Amygdala (tissue), 56 donors: ENCODE measurements around the gene CCDC91.
"Not testable (repeated sequence)": the region's sequence is repeated elsewhere in the genome, so short reads cannot be mapped to it uniquely, and the experiment has no call there.

ENCODE experiments used
- DNase-seq, 56 donors: peaks; one replicate each; lab custom pipeline; 2025; lab: John Stamatoyannopoulos, UW

Gene CCDC91

DNA sequence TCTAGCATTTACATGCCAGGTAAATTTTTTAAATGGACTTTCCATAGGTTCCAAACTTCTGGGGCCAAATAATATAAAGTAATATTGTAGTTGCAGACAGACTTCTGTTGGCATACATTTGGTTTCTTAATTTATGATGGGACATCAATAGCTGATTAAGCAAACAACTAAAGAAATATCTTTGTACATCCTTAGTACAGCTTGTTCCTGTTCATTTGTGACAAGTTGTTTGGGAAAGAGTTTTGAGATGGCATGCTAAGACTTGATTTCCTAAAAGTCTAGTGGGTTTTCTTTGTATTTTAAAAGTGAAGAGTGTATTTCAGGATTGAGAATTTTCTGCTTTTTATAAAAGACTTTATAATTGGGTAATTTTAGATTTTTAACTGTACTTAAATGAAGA, 41.0 kb downstream of the CCDC91 start:
- DNase-seq: no peak

DNA sequence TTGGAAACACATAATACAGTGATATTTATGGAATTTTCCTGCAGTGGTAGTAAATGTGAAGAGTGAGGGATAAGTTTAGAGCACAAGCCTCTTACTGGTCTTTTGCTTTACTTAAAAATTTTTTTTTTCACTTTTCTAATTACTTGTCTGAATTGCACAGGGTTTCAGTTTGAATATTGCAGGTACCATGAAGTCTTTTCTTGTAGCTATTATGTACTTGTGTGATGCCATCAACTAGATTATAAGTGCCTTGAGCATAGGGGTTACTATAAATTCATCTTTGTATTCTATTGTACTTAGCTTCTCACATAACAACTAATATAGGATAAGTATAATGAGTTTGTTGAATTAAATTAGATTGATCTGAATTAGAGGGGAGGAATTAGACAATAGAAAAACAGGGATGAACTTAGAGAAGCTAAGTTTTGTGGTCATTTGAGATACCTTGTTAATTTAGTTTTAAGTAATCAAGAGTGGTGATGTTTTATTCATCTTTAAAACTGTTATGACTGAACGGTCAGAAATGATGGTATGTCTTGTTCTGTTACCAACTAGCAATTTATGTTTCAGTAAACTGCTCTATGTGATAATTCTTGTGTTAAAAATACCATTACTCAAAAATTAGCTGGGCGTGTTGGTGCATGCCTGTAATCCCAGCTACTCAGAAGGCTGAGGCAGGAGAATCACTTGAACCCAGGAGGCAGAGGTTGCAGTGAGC, 42.1 kb downstream of the CCDC91 start:
- no peak for DNase-seq

DNA sequence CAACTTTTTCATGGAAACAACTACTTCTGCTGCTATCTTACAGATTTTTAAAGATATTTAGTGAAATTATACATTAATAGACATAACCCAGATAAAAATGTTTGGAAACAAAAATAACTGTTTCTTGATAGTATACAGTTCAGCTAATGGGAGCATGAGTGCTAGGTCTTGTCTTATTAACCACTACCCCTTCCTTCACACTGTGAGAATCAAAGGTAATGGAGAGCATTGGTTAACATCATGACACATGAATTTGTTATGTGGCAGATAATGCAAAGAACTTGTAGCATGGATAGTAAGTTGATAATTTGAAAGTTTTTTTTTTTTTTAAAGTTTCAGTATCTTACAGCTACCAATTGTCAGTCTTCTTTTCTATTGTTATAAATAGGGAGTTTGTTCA, 44.2 kb downstream of the CCDC91 start:
- no peak for DNase-seq

DNA sequence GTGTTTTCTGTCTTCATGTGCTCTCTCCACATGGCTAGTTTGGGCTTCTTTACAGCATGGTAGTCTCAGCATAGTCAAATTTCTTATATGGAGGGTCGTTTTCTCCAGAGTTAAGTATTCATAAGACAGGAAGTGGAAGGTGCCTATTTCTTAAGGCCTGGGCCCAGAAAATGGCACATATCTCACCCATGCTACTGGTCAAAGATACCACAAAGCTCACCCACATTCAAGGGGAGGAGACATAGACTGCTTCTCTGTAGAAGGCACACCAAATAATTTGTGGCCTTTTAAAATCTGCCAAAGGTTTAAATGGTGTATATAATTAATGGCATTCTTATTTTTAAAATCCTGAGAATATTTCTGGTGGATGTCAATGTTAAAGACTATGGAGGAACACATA, 44.8 kb downstream of the CCDC91 start:
- DNase-seq: no peak

DNA sequence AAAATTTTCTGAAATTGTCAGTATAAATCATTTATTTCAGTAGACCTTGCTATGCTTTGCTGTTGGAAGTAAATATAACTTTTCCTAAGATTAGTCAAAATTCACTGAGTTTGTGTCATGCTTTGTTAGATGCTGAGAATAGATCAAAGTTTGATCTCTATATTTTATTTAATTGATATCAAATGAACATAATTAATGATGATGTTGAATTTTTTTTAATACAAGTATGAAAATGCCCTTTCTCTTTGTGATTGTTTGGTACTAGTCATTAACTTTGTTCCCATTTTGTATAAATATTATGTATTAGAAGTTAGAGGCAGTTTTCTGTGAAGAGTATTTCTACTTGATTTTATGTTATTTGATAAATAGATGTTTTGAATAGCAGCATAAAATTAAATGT, 45.7 kb downstream of the CCDC91 start:
- no peak for DNase-seq

DNA sequence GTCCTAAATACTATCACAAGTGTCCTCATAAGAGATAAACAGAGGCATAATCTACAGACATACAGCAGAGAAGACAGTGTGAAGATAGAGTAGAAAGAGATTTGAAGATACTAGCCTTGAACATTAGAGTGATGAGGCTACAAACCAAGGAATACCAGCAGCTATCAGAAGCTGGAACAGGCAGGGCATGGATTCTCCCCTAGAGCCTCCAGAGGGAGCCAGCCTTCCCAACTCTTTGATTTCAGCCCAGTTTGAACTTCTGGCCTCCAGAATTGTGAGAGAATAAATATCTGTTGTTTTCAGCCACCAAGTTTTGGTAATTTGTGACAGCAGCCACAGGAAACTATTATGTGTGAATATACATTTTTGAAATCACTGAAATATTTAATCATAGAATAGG, 47.2 kb downstream of the CCDC91 start:
- DNase-seq: no peak

DNA sequence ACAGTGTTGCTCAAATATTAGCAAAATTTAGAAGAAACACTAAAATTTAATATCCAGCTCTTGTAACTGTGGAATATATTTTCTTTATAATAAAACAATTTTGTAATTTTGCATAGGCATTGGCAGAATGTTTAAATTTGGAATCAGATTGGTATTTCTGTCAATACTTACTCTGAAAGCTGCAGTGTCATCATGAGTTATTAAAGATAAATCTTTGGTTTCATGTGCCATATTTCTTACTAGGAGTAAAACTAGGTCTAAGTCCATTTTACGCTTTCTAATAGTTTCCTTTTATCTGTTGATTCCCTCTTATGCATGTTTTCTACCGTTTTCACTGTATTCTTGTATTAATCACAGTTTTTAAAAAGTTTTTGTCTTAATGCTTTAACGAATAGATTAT, 49.7 kb downstream of the CCDC91 start:
- no peak for DNase-seq

DNA sequence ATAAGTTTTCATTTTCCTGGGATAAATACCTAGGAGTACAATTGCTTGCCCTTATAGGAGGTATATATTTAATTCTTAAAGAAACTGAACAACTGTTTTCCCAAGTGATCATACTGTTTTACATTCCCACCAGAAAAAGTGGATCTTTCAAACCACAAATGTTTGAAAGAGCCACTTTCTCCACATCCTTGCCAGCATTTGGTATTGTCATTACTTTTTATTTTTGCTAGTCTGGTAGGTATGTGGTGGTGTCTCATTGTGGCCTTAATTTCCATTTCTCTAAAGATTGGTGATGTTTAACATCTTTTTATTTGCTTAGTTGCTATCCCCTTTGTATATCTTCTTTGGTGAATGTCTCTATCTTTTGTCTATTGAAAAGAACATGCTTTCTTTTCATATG, 50.6 kb downstream of the CCDC91 start:
- DNase-seq: no peak

DNA sequence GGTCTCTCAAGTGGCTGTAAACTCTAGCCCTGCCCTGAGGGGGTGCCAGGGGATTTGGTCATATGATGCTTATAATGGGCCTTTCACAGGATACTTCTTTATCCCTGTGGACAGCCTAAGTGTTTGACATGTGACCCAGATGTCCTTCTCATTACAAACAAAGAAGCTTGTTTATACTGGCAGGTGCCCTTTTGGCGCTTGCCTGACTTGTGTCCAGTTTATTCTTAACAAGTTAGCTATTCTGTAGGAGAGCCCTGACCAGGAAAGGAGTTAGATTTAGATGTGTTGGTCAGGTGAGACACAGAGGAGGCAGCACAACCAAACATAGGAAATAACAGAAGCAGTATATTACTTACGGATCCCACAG, 51.9 kb downstream of the CCDC91 start:
- no peak for DNase-seq

DNA sequence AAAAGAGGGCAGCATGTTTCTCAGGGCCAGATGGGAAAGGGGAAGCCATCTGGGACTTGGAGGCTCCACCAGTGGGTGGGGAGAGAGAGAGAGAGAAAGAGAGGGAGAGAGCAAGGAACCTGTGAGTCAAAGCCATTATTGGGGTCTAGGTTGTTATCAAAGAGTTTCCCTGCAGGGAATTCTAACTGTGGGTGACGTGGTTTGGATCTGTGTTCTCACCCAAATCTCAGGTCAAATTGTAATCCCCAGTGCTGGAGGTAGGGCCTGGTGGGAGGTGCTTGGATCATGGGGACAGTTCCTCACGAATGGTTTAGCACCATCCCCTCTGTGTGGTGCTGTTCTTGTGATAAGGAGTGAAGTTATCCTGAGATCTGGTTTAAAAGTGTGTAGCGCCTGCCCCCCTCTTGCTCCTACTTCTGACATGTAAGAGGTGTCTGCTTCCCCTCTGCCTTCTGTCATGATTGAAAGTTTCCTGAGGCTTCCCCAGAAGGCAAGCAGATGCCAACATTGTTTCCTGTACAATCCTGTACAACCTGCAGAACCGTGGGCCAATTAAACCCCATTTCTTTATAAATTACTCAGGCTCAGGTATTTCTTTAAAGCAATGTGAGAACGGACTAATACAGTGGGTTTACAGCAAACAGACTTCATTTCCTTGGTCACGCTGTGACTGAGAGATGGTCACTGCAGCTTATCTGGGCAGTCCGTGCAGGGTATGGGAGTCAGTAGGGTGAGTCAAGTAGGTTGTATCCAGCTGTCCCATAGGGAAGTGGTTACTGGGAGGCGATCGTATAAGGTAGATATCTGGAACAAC, 52.4 kb downstream of the CCDC91 start:
- no peak for DNase-seq

DNA sequence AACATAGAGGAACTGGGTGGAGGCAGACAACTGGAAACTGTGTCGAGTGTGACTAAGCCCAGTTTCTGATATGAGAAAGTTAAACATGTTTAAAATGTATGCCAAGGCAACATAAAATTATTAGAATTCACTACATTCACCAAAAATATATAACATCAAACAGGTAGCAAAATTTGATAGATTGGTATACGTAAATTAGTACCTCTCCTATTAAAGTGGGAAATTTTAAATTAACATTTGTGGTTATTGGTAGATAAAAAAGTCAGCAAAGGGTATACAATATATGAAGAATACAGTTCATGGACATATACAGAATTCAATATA, 53.0 kb downstream of the CCDC91 start:
- no peak for DNase-seq

DNA sequence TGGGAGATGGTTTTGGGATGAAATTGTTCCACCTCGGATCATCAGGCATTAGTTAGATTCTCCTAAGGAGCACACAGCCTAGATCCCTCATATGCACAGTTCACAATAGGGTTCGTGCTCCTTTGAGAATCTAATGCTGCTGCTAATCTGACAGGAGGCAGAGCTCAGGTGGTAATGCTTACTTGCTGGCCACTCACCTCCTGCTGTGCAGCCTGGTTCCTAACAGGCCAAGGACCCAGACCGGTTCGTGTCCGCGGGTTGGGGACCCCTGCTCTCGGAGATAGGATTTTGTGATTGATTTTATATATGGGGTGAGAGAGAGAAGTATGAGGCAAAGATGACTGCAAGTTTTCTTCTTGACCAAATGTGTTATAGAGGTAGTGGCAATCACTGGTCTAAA, 57.5 kb downstream of the CCDC91 start:
- no peak for DNase-seq

DNA sequence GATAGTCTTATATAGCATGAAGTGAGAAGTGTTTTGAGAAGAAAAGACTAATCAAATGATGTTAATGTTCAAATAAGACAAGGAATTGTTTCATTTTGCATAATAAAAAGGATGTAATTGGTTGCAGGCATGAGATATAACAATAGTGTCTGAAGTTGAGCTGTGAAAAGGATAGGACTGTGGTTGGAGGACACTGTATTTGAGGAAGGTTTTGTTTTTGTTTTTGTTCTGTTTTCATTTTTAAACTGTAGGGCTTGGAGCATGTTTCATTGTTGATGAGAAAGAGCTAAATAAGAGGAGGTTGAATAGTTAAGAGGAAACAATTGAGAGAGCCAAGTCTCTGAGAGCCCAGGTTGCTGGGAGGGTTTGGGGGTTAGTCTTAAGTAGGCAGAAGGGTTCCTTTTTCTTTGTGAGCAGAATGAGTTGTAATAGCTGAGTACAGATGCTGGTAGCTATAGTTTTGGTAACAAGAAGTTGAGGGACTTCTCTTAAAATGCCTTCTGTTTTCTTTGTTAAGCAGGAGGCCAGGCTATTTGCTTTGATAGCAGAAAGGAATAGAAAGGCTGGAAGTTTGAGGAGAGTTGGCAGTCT, 58.4 kb downstream of the CCDC91 start:
- no peak for DNase-seq

DNA sequence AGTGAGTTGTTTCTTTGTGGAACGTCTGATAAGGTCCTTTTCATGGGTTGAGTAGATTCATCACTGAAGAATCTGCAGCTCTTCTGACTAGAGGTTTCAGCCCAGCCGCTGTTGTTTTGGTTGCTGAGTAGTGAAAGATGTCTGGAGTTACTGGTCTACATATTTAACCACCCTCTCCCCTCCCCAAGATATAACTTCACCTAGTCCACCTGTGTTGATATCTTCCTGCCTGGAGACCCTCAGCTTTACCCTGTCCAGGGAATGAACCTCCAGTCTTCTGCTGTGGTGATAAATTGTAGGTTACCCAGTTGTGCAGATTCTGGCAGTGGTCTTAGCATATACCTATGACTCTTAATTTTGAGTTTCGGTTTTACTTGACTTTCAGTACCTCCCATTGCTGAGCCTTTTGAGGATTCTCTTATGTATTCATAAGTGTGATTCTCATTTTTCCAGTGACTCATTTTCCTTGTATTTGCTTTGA, 62.9 kb downstream of the CCDC91 start:
- DNase-seq: no peak

DNA sequence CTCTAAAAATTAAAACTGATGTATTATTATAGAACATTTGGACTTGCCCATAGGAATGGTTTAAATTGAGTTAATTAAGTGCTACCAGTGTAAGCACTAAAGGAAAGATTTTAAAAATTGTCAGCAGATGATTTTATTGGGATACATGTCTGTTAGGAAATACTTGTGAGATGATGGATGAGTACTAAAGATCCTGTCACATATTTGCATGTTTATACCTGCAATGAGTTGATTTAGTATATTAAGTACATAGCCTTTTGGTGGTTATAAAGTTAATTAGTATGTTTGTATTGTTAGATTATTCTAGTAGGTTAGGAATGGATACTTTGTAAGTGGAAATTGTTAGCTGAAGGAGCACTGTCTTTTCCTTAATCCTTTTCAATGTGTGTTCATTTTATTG, 67.2 kb downstream of the CCDC91 start:
- no peak for DNase-seq

DNA sequence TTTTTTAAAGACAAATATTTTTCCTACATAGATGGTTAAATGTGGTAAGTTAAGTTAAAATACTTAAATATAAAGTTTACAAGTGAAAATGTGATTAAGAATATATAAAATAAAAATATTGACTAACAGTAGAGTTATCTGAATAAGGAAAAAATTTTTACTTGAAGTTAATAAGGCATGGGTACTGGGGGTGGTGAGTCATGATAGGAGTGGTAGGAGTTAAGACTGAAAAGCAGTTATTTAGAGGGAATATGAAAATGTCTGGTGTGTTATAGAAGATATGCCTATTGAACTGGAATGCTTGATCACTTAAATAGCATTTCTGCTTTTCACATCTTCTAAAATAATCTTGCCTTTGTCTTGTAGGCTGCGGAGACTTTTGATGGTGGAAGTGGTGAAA, 68.7 kb downstream of the CCDC91 start:
- DNase-seq: no peak

DNA sequence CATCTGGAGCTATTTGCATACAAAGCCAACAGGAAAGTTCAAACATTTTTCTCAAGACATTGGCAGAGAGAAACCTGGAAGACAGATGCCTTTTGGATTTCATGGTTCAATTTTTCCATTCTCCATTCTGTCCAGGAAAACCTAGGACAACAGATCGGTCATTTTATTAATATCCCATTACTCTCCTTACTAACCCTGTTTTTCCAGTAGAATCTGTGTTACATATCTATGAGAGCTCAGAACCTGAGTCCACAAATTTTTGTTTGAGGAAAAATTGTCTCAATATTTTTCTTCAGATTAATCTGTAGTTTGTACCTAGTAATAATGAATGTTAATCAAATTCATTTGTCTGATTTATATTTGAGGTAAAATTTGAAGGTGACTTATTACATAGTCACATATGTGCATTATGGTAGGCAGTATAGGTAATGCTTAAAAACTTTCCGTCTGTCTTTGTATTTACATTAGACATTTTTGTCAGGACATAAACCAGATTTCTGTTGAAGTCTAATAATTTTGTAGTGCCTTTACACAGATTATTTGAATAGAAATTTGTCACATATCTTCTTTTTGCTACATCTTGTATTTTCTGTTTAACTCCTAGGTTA, 75.3 kb downstream of the CCDC91 start:
- DNase-seq: no peak

DNA sequence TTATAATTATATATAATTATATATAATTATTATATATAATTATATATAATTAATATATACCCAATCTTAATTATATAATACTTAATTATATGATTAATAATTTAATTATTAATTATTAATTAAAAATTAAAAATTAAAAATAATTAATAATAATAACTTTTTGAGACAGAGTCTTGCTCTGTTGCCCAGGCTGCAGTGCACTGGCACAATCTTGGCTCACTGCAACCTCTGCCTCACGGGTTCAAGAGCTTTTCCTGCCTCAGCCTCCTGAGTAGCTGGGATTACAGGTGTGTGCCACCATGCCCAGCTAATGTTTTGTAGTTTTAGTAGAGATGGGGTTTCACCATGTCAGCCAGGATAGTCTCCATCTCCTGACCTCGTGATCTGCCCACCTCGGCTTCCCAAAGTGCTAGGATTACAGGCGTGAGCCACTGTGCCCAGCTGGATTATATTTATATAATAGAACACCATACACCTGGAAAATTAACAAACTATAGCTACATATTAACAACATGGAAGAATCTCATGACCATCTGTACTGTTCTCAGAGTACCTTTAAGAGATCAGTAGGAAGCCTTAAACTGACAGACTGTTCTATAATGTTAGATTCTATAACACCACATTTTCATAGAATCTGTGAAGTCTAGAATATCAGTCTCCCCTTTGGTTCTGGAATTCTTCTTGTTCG, 77.8 kb downstream of the CCDC91 start:
- DNase-seq: not testable (repeated sequence)

DNA sequence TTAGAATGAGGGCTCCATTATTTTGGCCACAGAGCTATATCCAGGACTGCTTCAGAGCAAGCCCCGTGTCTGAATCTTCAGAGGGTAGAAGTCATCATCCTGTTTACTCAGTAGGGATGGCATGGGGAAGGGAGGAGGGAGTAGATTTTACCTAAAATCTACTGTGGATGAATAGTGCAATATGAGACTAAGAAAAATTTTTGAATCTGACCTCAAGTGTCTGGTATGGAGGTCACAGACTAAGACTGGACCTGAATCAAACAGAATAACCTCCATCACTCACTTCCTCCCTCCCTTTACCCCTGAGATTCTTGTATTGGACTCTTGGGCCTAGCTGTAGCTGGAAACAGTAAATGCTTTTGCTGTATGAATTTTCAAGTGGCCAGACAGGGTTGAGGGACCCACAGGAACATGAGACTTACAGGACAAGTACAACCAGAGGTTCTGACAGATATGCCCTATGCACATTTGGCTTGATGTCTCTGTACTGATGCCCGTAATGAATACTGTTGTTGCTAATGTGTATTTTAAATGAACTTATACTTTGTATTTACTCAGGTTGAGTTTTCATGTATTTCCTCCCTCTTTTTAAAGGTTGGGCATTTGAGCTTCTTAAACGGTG, 78.5 kb downstream of the CCDC91 start:
- DNase-seq: no peak

DNA sequence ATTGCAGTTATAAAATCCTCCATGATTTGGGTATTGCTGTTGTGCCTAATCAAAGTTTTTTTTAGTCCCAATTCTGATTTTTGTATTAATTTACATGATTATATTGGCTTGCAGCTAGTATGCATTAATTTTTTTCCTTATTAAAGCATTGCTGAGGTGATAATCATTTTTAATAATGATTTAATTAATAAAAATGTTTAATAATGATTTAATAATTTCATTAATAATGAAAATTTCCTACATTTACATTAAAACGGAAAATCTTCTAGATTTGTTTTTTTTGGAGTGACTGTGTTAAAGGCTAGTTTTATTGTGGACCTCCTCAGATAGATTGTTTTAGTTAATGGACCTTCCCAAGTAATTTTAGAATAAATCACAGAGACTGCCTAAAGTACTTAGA, 79.6 kb downstream of the CCDC91 start:
- DNase-seq: no peak

DNA sequence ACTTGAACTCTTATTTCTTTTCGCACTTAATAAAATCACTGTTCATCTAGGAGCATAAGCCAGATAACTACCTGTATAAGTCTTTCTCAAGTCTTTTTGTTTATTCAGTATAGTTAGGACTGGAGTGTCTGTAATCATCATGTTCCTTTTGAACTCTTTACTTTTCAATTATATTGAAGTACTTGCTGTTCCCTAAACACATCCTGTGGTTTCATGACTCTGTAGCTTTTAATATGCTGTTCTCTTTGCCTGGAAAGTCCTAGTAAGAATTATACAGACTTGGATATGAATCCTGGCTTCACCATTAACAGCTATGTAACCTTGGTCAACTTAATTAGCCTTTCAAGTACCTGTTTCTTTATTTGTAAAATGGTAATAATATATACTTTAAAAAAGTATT, 88.2 kb downstream of the CCDC91 start:
- DNase-seq: no peak
